HepG2 (cell line): ENCODE data around the gene CYSRT1. TPM values are rescaled to one million over a fixed set of nuclear protein-coding genes. Genes with fewer than 3 reads are reported as not detected.

ENCODE experiments used
- ERF ChIP-seq: IDR thresholded peaks from 2 replicates; pipeline ENCODE4 v1.6.1; 2018; ENCODE audit warnings: missing biosample characterization, missing genetic modification reagents
- FOXA3 ChIP-seq: IDR thresholded peaks from 2 replicates; pipeline ENCODE4 v1.6.1; 2016; ENCODE audit warnings: missing genetic modification reagents, missing compliant biosample characterization
- GZF1 ChIP-seq: sonication (generic); formaldehyde crosslinking; IDR thresholded peaks from 2 replicates; pipeline ENCODE4 v1.5.1; 2020; ENCODE audit warnings: mild to moderate bottlenecking, missing genetic modification reagents
- KDM3A ChIP-seq: IDR thresholded peaks from 2 replicates; pipeline ENCODE4 v1.6.1; 2018; ENCODE audit warnings: low read depth, missing compliant biosample characterization
- MAFG ChIP-seq: sonication (generic); formaldehyde crosslinking; IDR thresholded peaks from 2 replicates; pipeline ENCODE4 v1.5.1; 2020; ENCODE audit warnings: mild to moderate bottlenecking, missing genetic modification reagents
- MIER2 ChIP-seq: IDR thresholded peaks from 2 replicates; pipeline ENCODE4 v1.6.1; 2016; ENCODE audit warnings: missing biosample characterization, missing genetic modification reagents
- MTA1 ChIP-seq: sonication (generic); formaldehyde crosslinking; IDR thresholded peaks from 2 replicates; pipeline ENCODE4 v1.4.0; 2020; ENCODE audit warnings: missing genetic modification reagents, mild to moderate bottlenecking, borderline replicate concordance
- MTF2 ChIP-seq: sonication (generic); formaldehyde crosslinking; IDR thresholded peaks from 2 replicates; pipeline ENCODE4 v1.5.0; 2020; ENCODE audit warnings: missing genetic modification reagents, borderline replicate concordance
- NFKB2 ChIP-seq: sonication (generic); formaldehyde crosslinking; IDR thresholded peaks from 2 replicates; pipeline ENCODE4 v1.4.0; 2020; ENCODE audit warnings: missing genetic modification reagents, borderline replicate concordance
- NONO ChIP-seq, 2 experiments: fragments of 450-650 bp in 1 of 2; sonication (generic) in 1 of 2; formaldehyde crosslinking in 1 of 2; IDR thresholded peaks in 1 of 2; conservative IDR thresholded peaks in 1 of 2; 2 replicates each; pipeline versions ENCODE4 v1.6.1 to v1.8.0; 2017 to 2022; ENCODE audit warnings: mild to moderate bottlenecking in 1 of 2, missing genetic modification reagents in 1 of 2, moderate library complexity in 1 of 2
- PATZ1 ChIP-seq: sonication (generic); formaldehyde crosslinking; IDR thresholded peaks from 2 replicates; pipeline ENCODE4 v1.4.0; 2020; ENCODE audit warnings: missing genetic modification reagents
- PCBP2 ChIP-seq: fragments of 200-400 bp; formaldehyde crosslinking; optimal IDR thresholded peaks from 2 replicates; pipeline ENCODE3; 2018; ENCODE audit warnings: low read length, low read depth; ENCODE audit not compliant: poor library complexity, severe bottlenecking
- PRDM15 ChIP-seq: sonication (generic); formaldehyde crosslinking; IDR thresholded peaks from 2 replicates; pipeline ENCODE4 v1.4.0; 2020; ENCODE audit warnings: missing genetic modification reagents
- RBFOX2 ChIP-seq: fragments of 200-400 bp; formaldehyde crosslinking; IDR thresholded peaks from 2 replicates; pipeline ENCODE4 v1.6.1; 2017; ENCODE audit warnings: low read depth, mild to moderate bottlenecking, low read length
- SKIL ChIP-seq: sonication (generic); formaldehyde crosslinking; IDR thresholded peaks from 2 replicates; pipeline ENCODE4 v1.8.0; 2022; ENCODE audit warnings: missing genetic modification reagents, mild to moderate bottlenecking, moderate library complexity, borderline replicate concordance
- TBX2 ChIP-seq: sonication (generic); formaldehyde crosslinking; IDR thresholded peaks from 2 replicates; pipeline ENCODE4 v1.5.0; 2020; ENCODE audit warnings: missing genetic modification reagents, mild to moderate bottlenecking, borderline replicate concordance
- TMF1 ChIP-seq: sonication (generic); formaldehyde crosslinking; IDR thresholded peaks from 2 replicates; pipeline ENCODE4 v1.8.1; 2022; ENCODE audit warnings: low read depth, missing genetic modification reagents
- ZBTB42 ChIP-seq: sonication (generic); formaldehyde crosslinking; IDR thresholded peaks from 2 replicates; pipeline ENCODE4 v1.5.0; 2020; ENCODE audit warnings: mild to moderate bottlenecking, missing genetic modification reagents
- ZFYVE20 ChIP-seq: sonication (generic); formaldehyde crosslinking; IDR thresholded peaks from 2 replicates; pipeline ENCODE4 v1.8.0; 2023; ENCODE audit warnings: low read depth, mild to moderate bottlenecking, moderate library complexity, missing genetic modification reagents, borderline replicate concordance
- ZNF160 ChIP-seq: sonication (generic); formaldehyde crosslinking; IDR thresholded peaks from 2 replicates; pipeline ENCODE4 v1.8.0; 2022; ENCODE audit warnings: mild to moderate bottlenecking, inconsistent platforms, missing genetic modification reagents
- ZNF225 ChIP-seq: sonication (generic); formaldehyde crosslinking; IDR thresholded peaks from 2 replicates; pipeline ENCODE4 v1.4.0; 2020; ENCODE audit warnings: mild to moderate bottlenecking, missing genetic modification reagents
- polyA plus RNA-seq, 8 experiments: library from polyadenylated mRNA; depleted of rRNA in 3 of 8; stranded (reverse) in 7 of 8; unstranded in 1 of 8; fragments of >200 nt; fragmentation: Illumina TruSeq in 4 of 8; extraction: Trizol in 4 of 8; gene quantifications; 2 replicates each; pipeline versions ENCODE4 v1.2.1 to v1.2.3, GENCODE V29; 2011 to 2016; ENCODE audit warnings: low read depth in 4 of 8, missing spikeins in 1 of 8, mixed read lengths in 1 of 8; ENCODE audit not compliant: insufficient read depth in 1 of 8
- total RNA-seq, 5 experiments: library from RNA; depleted of rRNA; stranded (reverse); fragments of >200 nt; fragmentation: Illumina TruSeq; extraction: Trizol; gene quantifications; 2 replicates each; pipeline ENCODE4 v1.2.3, GENCODE V29; 2016; ENCODE audit warnings: low read depth in 1 of 5

CYSRT1 gene
- total and polyA plus RNA-seq, 2 of the 13 experiments (the other 11 are each of a cell fraction or from before 2014, with no cell fraction given) = 1.5 to 2.1 TPM

- peak; percentile 4; the same call in 1 of the 2 replicates for TF ChIP-seq NFKB2 (CRISPR knock-in tag)
- TF ChIP-seq NONO (IDR thresholded peaks at IDR 0.05) = no peak
- TF ChIP-seq NONO (CRISPR knock-in tag; conservative IDR thresholded peaks at IDR 0.05) = peak; percentile 57; the same call in 1 of the 2 replicates
- no peak for TF ChIP-seq MIER2 (CRISPR knock-in tag)
- TF ChIP-seq ERF (CRISPR knock-in tag) = peak; percentile 63; the same call in 1 of the 2 replicates
- TF ChIP-seq ZBTB42 (CRISPR knock-in tag) = no peak
- no peak for TF ChIP-seq PRDM15 (CRISPR knock-in tag)
- TF ChIP-seq MTA1 (CRISPR knock-in tag) = peak; percentile 51; the same call in 1 of the 2 replicates
- 0 out of 2 replicates have a peak, but pooled peaks have one; percentile 20 for TF ChIP-seq KDM3A
- peak; percentile 28; the same call in 1 of the 2 replicates for TF ChIP-seq SKIL
- TF ChIP-seq MAFG (CRISPR knock-in tag) = no peak
- TF ChIP-seq MTF2 (CRISPR knock-in tag) = 0 out of 2 replicates have a peak, but pooled peaks have one; percentile 53
- peak; percentile 89 for TF ChIP-seq PCBP2
- no peak for TF ChIP-seq RBFOX2
- peak; percentile 58; the same call in 1 of the 2 replicates for TF ChIP-seq ZNF160 (CRISPR knock-in tag)
- 0 out of 2 replicates have a peak, but pooled peaks have one; percentile 28 for TF ChIP-seq ZNF225 (CRISPR knock-in tag)
- TF ChIP-seq ZFYVE20 (CRISPR knock-in tag) = no peak
- no peak for TF ChIP-seq GZF1
- peak; percentile 31; the same call in 1 of the 2 replicates for TF ChIP-seq PATZ1 (CRISPR knock-in tag)
- TF ChIP-seq FOXA3 (CRISPR knock-in tag) = peak; percentile 31; the same call in 1 of the 2 replicates
- peak; percentile 35; the same call in 1 of the 2 replicates for TF ChIP-seq TBX2 (CRISPR knock-in tag)
- TF ChIP-seq TMF1 (CRISPR knock-in tag) = no peak
These were observed 2.3 kb downstream of the CYSRT1 start, which contains the start of gene RNF224 (continued) for GRCh38 chr9:137227054-137227852.
